KOPT-K1 (cell line): ENCODE data around the gene CA14.

Source experiments
- H3K27ac ChIP-seq: fragments of 200-600 bp; sonication (generic); 2 replicates; pipeline ENCODE4 v1.5.1; 2016; ENCODE audit warnings: antibody characterized with exemption, mild to moderate bottlenecking, low read depth, low read length; ENCODE audit not compliant: poor library complexity, severe bottlenecking
- H3K36me3 ChIP-seq: fragments of 200-600 bp; sonication (generic); 2 replicates; pipeline ENCODE4 v1.5.1; 2017; ENCODE audit warnings: antibody characterized with exemption, mild to moderate bottlenecking, low read length, moderate library complexity; ENCODE audit not compliant: insufficient read depth
- H3K9me3 ChIP-seq: fragments of 200-600 bp; sonication (generic); 2 replicates; pipeline ENCODE4 v1.5.1; 2017; ENCODE audit warnings: antibody characterized with exemption, low read length, mild to moderate bottlenecking; ENCODE audit not compliant: insufficient read depth, poor library complexity, severe bottlenecking

The CA14 gene

DNA sequence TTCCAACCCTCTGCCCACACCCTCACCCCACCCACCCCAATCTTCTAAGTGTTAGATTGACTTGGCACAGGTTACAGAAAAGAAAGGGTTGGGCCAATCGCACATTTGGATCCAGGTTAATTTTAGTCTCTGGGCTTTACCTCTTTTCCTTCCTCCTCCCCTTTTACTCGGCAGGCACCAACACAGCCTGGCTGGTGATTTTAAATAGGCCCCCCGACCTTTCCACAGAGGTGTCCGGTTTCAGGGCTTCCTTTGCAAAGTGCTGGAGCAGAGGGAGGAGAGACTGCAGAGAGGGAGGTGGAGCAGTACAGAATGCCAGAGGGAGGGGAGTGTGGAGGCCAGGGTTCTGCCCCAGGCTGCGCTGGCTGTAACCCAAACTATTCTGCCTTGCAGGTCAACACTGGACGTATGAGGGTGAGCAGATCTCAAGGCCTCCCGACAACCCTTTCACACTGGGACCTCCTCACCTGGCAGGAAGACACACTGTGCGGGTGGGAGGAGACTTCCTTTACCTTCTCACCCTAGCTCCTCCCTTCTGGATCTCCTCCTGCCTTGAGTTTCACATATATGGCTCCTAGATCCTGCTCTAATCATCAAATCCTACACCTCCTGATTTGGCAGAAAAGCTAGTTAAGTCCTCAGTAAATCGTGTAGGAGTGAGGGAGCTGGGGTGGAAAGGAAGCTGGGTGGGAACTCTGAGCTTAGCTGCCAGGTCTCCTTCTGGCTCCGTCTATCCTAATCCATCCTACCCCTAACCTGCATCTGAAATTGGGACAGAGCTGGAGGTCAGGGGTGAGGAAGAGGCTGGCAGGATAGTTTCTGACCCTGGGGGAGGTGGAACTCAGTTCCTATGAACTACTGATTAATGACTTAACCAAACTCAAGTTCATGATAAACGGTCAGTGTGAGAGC is 2.4 kb downstream of the CA14 start:
- Histone ChIP-seq H3K27ac (no peak overlapping the region), H3K36me3 (peaks cover 9% of the 10 kb centered on the region), H3K9me3 (no peaks in the 10 kb centered on the region)

DNA sequence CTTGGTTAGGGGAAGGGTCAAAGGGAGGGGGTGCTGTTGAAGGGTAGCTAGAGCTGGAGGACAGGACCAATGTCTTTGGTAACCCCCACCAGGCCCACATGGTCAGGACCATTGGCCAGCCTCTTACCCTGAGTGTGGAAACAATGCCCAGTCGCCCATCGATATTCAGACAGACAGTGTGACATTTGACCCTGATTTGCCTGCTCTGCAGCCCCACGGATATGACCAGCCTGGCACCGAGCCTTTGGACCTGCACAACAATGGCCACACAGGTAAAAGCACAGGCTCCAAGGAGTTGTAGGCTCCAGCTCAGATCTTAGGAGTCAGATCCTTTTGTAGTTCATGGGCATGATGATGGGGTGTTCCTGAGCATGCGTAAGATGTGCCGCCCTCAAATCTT is 3.8 kb downstream of the CA14 start:
- Histone ChIP-seq H3K9me3 (no peaks in the 10 kb centered on the region), H3K27ac (no peak overlapping the region), H3K36me3 (peaks cover 23% of the 10 kb centered on the region)

DNA sequence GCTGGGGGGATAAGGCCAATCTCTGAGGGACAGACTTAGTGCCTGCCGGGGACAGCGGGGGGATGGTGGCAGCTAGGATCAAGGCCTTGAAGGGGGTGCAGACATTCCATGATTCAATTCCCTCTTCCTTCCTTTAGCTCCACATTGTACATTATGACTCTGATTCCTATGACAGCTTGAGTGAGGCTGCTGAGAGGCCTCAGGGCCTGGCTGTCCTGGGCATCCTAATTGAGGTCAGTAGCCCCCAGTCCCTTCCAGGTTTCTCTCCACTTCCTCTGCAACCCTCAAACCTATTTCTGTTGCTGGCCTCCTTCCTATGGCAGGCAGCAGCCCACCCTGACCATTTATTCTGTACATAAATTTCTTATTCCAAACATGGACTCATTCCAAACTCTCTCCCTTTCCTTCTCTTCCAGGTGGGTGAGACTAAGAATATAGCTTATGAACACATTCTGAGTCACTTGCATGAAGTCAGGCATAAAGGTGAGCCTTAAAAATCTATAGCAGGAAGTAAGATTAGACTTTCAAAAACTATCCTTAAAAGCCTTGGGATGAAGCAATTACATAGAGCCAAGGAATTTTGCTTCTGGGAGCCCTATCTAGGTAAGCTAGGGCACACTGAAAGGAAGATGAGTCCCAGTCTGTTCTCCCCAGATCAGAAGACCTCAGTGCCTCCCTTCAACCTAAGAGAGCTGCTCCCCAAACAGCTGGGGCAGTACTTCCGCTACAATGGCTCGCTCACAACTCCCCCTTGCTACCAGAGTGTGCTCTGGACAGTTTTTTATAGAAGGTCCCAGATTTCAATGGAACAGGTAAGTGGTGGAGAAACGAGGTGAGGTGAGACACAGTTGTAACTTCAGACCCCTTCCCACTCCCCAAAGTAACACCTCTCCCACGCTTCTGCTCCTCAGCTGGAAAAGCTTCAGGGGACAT is 5.1 kb downstream of the CA14 start:
- H3K27ac ChIP-seq: no peak overlapping the region
- peaks cover 34% of the 10 kb centered on the region for H3K36me3 ChIP-seq
- H3K9me3 ChIP-seq: no peaks in the 10 kb centered on the region

DNA sequence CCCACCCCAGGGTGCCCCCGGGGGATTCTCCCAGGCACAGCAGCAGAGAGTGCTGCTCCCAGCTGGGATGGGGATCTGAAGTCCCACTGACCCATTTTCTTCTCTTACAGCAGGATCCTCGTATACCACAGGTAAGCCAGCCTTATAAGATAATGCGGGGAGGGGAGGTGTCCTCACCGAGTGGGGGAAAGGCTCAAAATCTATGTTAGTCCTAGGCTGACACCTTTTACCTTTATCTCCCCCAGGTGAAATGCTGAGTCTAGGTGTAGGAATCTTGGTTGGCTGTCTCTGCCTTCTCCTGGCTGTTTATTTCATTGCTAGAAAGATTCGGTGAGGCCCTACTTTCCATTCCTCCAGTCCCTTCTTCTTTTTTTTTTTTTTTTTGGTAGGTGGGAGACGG is 6.0 kb downstream of the CA14 start:
- Histone ChIP-seq H3K9me3 (no peaks in the 10 kb centered on the region), H3K27ac (no peak overlapping the region), H3K36me3 (peaks cover 34% of the 10 kb centered on the region)

DNA sequence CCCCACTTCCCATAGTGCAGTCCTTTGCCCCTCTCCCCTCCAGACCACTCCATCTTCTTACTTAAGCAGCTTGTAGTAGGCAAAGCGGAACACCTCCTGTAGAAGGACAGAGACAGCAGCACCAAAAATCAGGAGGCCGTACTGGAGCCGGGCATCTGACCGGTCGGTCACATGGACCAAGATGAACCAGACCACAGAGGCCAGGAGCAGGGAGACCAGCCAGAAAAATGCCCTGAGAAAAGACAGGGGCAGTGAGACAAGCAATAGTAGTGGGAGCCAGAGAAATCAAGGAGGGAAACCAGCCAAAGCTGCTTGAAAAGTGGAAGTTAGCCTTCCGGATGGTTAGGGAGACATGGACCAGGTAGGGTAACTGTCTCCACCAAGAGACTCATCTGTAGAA is 10.3 kb downstream of the CA14 start:
- H3K27ac ChIP-seq: peak overlapping the region; percentile 89
- H3K36me3 ChIP-seq: peaks cover 34% of the 10 kb centered on the region
- H3K9me3 ChIP-seq: no peaks in the 10 kb centered on the region

DNA sequence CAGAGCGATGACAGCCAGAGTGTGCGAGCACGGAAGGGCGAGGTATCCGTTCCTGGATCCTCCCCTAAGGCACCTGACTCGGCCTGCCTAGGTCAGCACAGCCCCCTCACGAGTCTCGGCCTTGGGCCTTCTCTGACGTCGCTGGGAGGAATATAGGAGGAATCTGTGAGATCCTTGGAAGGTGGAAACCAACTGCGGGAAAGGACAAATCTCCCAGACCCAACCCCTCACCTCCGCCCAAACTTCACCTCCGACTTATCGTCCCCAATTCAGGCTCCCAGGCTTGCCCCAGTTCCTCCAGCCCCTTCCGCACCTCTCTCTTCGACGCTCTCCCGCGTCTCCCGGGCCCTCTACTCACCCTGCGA is 10.7 kb downstream of the CA14 start:
- H3K9me3 ChIP-seq: no peaks in the 10 kb centered on the region
- H3K36me3 ChIP-seq: peaks cover 34% of the 10 kb centered on the region
- peak overlapping the region; percentile 89 for H3K27ac ChIP-seq

DNA sequence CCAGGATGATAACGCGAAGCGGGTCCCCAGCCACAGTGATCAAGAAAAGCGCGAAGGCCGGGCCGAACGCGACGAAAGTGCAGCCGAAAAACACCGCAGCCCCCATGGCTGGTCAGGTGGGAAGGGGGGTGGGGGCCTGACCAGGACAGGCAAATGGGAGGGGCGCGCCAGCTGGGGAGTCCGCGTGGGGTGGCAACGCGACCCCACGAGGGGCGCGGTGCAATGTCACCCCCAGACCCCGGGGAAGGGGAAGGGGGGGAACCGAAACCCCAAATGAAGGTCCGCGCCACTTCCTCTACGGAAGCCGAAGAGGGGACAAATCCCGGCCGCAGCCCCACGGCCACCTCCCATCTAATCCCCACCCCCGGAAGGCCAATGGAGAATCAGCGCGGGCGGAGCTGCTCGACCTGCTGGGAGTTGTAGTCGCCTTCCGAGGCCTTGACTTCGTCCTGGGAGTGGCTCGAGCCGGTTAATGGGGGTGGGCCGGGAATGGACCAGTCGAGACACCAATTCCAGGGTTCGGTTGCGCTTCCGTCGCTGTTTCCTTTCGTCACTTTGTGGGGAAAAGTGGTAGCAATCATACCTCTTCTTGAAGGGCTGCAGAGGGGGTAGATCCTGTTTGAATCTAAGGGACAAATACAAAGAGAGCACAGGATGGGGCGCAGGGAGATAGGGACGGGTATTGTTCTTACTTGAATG is 11.3 kb downstream of the CA14 start, which contains the start of gene APH1A:
Gene APH1A (minus strand): TSS at position 312 of the 699 bp plus-strand sequence. CDS start 206 bp downstream, at position 106.
- Histone ChIP-seq H3K36me3 (peaks cover 34% of the 10 kb centered on the region), H3K27ac (peak within 1 kb of the TSS; percentile 89), H3K9me3 (no peaks in the 10 kb centered on the region)

DNA sequence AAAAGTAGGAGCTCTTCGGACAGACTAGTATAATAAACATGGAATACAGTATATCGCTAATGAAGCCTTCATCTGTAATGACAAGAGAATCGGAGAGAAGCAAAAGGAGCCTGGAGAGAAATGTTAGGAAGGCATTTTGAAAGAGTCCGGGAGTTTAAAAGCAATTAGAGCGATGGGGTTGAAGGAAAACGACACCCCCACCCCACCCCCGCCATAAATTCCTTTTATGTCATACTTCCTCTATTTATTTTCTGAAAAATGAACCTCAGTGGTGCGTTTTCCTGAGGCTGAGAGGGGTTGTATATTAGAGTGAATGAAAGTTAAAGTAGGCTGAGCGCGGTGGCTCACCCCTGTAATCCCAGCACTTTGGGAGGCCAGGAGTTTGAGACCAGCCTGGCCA is 11.9 kb downstream of the CA14 start:
- Histone ChIP-seq H3K9me3 (no peaks in the 10 kb centered on the region), H3K27ac (peak overlapping the region; percentile 89), H3K36me3 (peaks cover 31% of the 10 kb centered on the region)

DNA sequence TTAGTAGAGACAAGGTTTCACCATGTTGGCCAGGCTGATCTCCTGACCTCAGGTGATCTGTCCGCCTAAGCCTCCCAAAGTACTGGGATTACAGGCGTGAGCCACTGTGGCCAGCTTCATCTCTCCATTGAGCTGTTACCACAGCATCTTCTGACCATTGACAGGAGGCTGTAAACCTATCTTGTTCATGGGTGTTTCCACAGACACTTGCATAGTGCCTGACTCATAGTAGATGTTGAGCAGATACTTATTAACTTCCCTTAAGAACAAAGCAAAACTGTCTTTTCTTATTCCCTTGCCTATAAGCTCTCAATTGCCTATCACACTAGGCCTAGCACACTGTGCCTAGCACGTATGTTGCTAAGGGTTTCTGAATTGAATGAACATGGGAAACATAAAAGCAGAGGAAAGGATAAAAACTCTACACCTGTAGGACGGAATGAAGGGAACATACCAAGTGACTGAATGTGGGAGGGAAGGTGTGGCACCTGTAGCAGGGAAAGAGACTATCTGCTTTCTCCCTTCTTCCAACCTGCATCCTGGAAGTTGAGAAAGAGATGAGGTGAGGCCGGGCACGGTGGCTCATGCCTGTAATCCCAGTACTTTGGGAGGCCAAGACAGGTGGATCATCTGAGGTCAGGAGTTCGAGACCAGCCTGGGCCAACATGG is 13.9 kb downstream of the CA14 start:
- Histone ChIP-seq H3K36me3 (peaks cover 11% of the 10 kb centered on the region), H3K27ac (no peak overlapping the region), H3K9me3 (no peaks in the 10 kb centered on the region)

DNA sequence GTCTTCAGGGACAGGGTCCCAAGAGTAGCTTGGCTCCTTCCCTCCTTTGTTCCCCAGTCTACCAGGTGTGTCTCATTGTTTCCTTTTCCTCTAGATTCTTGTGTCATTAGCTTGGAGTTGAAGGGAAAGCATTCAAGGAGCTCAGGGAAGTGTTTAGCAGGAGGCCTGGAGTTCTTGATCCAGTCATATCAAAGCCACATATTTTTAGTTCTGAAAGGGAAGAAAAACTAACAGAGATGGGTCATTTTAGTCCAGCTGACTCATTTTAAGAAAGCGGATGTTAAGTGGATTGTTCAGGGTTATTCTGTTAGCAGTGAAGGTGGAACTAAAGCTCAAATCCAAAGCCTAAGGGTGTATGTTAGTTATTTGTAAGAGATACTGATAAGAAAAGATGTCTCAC is 15.7 kb downstream of the CA14 start:
- Histone ChIP-seq H3K9me3 (no peaks in the 10 kb centered on the region), H3K27ac (no peak overlapping the region), H3K36me3 (no peaks in the 10 kb centered on the region)

DNA sequence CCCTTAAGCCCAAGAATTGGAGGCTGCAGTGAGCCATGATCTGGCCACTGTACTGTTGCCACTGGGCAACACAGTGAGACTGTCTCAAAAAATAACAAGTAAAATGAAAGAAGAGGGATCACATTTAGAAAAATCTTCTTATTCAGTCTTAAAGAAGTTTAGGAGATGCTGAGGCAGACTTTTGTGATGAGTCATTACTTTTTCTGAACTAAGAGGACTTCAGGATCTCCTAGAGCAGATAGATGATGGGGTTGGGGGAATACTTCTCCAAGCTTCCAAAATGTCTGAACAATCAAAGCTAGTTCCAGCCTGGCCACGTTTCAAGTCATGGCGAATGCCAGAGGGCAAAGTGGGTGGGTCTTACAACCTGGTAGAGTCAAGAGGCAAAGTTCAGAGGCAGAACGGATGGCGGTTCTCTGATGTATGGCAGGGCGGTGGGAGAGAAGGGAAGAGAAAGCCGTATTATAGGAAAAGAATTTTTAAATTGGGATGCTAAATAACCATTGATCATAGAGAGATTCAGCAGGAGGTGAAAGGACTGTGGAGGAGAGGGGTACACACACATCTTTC is 22.6 kb downstream of the CA14 start:
- Histone ChIP-seq H3K27ac (no peak overlapping the region), H3K9me3 (no peaks in the 10 kb centered on the region), H3K36me3 (no peaks in the 10 kb centered on the region)

DNA sequence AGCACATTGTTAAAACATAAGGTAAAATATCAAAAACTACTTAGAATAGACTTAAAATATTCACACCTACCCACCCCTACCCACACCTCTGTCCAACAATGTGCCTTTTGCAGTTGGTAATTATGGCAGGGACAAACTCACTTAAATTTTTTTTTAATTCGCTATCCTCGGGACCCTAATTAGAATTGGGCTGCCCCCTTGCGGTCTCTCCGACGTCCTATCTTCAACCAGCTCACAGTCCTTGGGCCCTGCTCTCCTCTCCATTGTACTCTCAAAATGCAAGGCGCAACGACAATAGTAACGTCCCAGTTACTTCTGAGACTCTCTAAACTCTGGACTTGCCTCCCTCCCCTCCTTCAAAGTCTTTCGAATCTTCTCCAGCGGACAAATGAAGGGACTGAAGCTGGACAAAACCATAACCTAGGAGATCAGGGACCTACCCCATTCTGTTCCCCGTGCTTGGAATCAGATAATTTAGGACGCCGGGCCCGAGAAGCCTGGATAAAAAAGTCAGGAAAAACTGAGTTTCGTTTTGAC is 23.7 kb downstream of the CA14 start:
- H3K36me3 ChIP-seq: no peaks in the 10 kb centered on the region
- H3K27ac ChIP-seq: peak overlapping the region; percentile 11
- H3K9me3 ChIP-seq: no peaks in the 10 kb centered on the region

DNA sequence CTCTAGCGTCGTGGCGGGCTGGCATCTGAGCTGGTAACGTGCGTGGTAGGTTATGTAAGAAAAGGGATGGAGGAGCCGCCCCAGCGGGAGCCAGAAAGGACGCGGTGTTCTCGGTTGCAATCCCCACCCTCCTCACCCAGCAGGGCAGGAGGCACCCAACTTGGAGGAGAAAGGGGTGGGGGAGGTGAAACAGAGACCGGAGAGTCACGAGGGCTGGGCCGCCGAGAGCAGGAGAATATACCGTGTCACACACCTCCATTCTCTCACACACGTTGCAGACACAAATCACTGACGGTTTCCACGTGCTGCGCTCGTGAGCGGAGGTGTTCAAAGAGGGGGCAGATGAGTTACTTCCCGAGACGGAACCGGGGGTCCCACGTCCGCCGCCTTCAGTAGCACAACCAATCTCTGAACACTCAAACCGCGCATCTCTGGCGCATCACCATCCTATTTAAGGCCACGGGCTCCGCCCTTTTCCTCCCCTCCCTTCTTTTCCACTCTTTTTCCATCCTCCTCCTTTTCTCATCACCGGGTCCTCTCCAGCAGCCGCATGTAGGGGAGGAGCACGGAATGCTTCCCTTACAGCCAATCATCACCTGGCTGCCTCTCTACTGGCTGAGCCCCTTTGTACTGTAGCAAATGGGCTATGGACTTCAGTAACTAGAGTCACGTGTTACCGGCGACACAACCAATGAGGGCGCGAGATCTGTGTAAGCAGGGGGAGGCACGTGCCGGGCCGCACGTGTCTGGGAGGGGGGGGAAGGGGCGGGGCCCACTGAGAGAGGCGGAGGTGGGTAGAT is 24.4 kb downstream of the CA14 start, which contains the start of gene CIART:
Gene CIART (plus strand): TSS at position 797 of the 800 bp plus-strand sequence. CDS start 714 bp downstream, outside the sequence.
- H3K36me3 ChIP-seq: no peaks in the 10 kb centered on the region
- no peaks in the 10 kb centered on the region for H3K9me3 ChIP-seq
- peak within 1 kb of the TSS; percentile 11 for H3K27ac ChIP-seq
